CD4-positive, alpha-beta T cell treated with Interleukin-1 beta for 1 hour (primary cell): ENCODE results near the gene CAMKK1.

Source experiments
- DNase-seq, 2 donors: peaks; one replicate each; pipeline ENCODE4 v3.0.0-alpha.2; 2020 to 2022

The CAMKK1 gene

GRCh38 chr17:3917391-3917931, 24.6 kb upstream of the CAMKK1 start:
- peak in 1 of 2 donors; percentile 21 for DNase-seq

DNA sequence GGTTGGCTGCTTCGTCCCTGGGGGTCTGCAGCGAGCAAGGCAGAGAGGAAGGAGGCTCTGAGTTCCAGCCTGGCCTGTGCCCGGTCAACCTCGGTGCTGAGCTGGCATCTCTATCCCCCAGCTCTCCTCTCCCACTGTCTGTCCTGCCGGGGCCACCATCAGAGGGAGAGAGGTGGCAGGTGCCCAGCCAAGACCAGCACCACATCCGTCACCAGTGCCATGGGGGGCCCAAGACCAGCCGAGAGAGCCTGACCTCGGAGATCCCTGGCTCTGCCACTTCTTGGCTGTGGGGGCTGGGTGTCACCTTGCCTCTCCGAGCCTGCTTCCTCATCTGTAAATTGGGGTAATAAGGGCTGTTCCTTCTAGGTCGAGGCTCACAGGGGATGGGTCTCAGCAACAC, 24.0 kb upstream of the CAMKK1 start:
- peak in 1 of 2 donors; percentile 40 for DNase-seq

GRCh38 chr17:3915995-3916696, 23.3 kb upstream of the CAMKK1 start, which contains the start of gene P2RX1:
Gene P2RX1, minus strand, starts transcription at chr17:3916465. Its CDS starts 240 bp downstream, at chr17:3916225.
- peak; percentile 46 to 78 for DNase-seq

DNA sequence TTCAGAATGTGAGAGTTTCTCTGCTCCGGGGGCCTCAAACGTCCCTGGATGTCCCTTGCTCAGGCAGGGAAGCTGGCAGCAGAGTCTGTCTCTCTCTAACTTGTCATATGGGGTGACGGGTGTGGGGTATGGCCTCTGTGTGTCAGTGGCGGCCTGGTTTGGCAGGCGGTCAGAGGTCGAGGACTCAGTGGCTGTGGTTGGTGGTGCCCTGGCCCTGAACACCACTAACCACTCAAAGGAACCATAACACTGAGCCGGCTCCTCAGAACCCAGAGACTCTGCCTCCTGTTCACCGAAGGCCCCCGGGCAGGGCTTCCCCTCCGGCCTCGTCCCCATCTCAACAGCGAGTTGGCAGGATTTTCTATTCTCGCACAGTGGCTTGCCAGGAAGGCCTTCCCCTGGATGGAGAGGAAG, 22.7 kb upstream of the CAMKK1 start:
- peak in 1 of 2 donors; percentile 47 for DNase-seq

GRCh38 chr17:3914312-3914670, 21.4 kb upstream of the CAMKK1 start:
- DNase-seq = peak in 1 of 2 donors; percentile 83

GRCh38 chr17:3913531-3914311, 20.9 kb upstream of the CAMKK1 start:
- DNase-seq = peak; percentile 80 to 88

DNA sequence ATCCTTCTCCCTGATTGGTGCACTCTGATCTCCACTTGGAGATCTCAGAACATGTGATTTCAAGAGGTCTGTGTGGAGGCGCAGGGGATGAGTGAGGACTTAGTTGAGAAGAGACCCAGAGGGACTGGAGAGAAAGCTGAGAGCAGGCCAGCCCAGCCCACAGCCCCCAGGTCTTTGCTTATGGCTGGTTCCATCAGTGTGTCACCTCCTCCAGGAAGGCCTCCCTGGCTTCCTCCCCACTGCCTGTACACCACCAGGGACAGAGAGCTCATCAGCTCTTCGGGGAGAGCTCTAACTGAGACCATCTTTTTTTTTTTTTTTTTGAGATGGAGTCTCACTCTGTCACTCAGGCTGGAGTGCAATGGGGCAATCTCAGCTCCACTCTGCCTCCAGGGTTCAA, 20.0 kb upstream of the CAMKK1 start:
- DNase-seq = no peak

- peak; percentile 76 to 94 for DNase-seq
Measured at GRCh38 chr17:3911271-3912053, 18.6 kb upstream of the CAMKK1 start.

- no peak for DNase-seq
Measured at GRCh38 chr17:3910420-3911270, 17.8 kb upstream of the CAMKK1 start.

- no peak for DNase-seq
Measured at GRCh38 chr17:3909257-3909656, 16.4 kb upstream of the CAMKK1 start.

- no peak for DNase-seq
Measured at GRCh38 chr17:3907483-3908216, 14.8 kb upstream of the CAMKK1 start.

DNA sequence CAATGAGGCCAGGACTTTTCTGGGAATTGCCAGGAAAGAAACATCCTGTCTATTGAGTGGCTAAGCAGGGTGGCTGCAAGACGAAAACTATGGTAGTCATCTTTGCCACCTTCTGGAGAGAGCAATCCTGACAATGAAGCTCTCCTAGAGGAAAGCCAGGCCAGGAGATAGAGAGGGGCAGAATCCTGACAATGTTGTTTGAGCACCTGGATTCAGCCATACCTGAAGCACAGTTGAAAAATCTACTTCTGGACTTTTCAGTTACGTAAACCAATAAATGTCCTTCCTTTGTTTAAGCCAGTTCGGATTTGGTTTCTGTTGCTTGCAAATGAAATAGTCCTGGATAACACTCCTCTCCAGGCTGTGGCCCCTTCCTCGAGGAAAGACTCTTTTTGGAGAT, 14.0 kb upstream of the CAMKK1 start:
- no peak for DNase-seq

DNA sequence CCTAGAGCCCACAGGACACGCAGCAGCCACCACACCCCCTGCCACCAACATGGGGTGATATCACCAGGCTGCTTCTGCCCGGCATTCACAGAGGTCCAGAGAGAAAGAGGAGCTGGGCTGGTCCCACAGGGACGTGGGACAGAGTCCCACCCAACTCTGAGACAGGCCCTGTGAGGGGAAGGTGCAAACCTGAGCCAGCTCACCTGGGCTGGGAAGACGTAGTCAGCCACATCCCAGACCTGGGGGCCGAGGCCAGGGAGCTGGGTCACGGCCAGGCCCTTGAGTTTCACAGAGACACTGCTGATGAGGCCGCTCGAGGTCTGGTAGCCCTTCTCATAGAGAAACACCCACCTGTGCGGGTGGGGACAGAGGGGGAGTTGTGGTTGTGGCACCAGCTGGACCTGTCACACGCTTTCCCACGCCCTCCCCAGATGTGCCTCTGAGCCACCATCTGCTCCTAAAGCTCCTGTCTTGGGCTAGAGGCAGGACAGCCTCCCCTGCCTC, 12.2 kb upstream of the CAMKK1 start:
- peak in 1 of 2 donors; percentile 33 for DNase-seq

DNA sequence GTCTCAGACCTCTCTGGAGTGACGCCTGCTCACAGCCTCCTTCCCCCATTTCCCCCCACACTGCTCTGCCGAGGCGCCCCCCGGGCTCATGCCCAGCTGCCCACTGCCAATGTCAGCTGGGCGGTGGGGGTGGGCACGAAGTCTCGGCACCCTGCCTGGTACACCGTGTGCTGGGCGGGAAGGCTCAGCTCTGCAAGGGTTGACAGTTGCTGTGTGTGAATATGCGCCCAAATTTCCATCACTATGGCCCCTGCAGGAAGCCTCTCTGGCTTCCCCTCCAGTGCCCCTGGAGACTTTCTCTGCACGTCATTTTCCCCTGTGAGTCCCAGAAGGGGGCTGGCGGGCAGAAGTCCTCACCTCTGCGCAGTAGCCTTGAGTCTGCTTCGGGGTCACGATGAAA, 11.6 kb upstream of the CAMKK1 start:
- DNase-seq = no peak

DNA sequence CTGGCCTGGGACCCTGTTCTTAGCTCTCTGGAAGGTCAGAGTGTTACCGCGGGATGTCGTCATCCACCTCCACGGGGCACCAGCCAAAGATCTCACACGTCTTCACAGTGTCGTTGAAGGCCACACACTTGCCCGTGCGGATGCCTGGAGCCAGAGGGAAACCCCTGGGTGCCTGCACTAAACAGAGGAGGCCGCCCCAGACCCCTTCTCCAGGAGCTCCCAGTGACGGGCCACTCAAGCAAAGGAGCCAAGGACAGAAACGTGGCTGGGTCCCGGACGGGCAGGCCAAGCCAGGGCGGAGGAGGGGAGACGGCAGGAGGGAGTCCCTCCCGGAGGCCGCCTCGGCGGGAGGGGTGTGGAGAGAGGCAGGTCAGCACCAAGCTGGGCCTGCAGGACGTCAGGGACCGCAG, 11.0 kb upstream of the CAMKK1 start:
- DNase-seq = no peak

DNA sequence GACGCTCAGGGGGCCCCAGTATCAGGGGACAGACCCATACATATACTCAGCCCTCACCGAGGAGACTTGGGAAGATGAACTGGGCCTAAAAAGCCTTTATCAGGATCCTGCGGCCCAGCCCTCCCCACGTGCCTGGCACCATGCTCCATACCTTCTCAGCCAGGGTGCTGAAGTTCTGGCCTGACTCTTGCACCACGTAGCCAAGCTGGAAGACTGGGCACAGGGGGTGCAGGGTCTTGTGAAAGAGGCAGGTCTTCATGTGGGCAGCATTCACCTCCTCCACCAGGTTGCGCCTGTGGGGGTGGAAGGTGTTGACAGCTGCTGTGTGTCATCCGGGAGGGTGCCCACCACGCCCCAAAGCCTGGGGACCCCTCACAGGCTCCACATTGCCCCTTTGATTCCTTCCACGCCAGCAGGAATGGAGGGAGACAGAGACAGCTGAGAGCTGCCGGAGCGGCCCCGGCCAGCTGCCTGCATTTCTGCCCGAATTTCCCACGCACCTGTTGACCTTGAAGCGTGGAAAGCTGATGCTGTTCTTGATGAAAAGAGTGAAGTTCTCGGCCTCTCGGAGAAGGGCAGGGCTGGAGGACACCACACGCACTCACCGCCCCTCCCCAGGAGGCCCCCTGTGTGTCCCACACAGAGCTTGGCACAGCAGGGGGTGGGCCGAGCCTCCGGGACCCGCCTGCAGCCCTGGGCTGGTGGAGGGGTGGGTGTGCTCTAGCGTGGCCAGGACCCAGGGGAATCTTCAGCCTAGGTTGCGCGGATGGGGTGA, 10.4 kb upstream of the CAMKK1 start:
- DNase-seq = no peak

- no peak for DNase-seq
Measured at GRCh38 chr17:3900646-3901045, 7.8 kb upstream of the CAMKK1 start.

GRCh38 chr17:3897731-3898130, 4.9 kb upstream of the CAMKK1 start:
- no peak for DNase-seq

DNA sequence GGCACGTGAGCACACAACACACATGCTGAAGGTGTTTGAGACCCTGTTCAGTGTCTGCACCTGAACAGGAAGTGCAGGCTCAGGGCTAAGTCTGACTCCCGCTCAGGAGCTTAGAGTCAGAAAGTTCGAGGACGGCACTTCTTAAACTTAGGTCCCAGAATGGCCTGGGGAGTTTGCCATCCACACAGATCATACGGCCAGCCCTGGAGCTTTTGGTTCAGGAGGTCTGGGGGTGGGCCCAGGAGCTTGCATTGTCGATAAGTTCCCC, 4.0 kb upstream of the CAMKK1 start:
- DNase-seq = no peak

DNA sequence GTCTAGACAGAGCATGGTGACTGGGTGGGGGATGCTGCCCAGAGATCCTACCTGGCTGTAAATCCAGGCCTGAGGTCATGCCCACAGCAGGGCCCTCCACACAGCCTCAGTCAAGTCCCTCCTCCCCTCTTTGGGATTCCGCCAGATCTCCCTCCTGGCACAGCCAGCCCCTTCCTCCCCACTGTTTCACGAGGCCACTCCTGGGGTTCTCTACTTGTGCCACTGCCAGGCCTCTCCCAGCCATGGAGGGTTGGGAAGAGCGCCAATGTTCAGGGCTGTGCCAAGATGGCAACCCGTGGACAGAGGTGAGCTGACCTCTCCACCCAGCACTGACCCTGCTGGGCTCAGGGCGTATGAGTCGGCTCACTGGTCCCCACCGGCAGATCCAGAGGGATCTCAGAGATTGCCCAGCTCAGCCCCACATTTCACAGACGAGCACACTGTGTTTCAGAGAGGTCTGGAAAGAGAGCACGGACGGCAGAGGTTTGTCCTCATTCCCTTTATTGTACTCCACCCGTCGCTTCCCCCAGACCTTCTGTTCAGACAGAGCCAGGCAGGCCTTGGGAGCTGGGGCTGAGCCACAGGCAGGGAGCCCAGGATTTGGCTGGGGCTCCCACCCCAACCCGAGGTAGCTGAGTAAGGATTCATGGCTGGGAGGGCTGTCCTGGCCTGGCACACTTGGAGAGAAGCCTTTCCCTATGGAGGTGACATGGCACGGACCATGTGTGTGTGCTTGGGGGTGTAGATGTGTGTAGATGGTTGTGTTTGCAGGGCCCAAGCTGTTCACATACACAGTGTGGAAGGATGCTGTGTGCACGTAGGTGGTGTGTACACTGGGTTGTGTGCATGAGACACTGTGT, 3.5 kb upstream of the CAMKK1 start:
- DNase-seq = no peak
